Activated CD4-positive, alpha-beta T cell treated with anti-CD3 and anti-CD28 coated beads, Interleukin-2, amount 50 U/mL, for 1 hour (primary cell): ENCODE measurements around the gene ADNP2.

Source experiments
- DNase-seq: peaks from one replicate; pipeline ENCODE4 v3.0.0-alpha.2; 2020

ADNP2 gene

DNA sequence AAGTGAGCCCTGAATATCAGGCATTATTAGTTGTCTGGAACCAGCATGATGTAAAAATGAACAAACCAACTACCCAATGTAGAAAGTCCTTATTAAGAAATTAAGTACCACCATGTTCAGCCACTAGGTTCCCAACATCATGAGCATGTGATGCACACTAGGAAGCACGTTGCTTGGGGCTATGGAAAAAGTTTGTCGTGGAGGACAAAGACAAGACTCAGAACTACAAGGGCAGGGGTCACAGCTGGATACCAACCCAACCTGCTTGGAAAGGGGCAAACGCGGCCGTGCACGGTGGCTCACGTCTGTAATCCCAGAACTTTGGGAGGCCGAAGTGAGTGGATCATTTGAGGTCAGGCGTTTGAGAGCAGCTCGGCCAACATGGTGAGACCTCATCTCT is 64.0 kb downstream of the ADNP2 start:
- no peak for DNase-seq

DNA sequence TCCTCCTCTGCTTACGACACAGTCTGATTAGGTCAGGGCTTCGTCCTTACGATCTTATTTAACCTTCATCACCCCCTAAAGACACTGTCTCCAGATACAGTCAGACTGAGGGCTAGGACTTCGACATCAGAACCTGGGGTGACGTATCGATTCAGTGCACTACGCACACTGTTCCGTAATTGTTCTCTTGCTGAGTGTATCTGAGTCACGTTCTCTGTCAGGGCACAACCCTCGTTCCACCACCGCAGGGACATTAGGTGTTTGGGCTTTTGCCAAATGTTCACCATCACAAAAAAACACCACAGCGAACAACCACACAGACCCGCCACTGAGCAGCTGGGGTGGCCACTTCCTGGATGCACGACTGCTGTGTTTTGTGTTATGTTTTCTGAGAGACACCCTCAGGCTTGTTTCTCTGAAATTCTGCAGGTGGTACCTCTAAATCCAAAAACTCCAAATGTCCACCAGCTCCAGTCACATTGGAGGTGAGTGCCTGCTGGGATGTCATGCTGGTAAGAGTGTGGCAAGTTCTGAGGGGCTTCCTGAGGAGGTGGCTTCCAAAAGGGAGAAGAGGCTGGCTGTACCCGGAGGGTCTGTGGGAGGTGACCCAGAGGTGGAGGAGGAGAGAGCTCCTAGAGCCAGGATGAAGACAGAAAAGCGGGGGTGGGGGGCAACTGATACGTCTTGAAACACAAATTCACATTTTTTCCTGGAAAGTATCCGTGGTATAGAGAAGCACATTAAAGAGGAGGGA is 66.6 kb downstream of the ADNP2 start:
- peak; percentile 21 for DNase-seq

DNA sequence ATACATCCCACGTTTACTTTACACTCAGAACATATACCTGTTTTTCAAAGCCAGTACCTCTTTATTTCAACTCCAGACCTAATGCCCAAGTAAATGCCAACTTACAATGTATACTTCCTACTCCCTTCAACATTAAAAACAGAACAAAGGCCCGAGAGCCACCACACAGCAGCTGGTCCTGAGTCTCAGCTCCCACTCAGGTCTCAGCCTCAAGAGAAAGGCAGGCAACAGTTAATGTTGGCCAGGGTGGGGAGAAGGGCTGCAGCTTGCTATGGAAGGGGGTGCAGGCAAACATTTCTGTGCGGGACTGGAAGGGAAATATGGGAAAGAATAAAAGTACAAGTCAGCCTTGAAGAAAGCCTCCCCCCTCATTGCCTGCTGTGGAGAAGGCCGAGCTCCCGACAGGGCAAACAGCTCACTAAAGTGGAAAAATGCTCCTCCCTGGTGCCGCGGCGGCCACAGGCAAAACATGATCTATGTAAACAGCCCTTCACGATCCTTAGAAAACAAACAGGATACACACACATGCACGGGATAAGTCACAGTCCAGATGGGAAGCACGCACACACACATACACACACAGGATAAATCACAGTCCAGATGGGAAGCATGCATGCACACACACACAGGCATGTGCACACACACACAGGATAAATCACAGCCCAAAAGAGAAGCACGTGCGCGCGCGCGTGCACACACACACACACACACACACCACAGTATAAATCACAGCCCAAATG is 67.4 kb downstream of the ADNP2 start:
- no peak for DNase-seq

DNA sequence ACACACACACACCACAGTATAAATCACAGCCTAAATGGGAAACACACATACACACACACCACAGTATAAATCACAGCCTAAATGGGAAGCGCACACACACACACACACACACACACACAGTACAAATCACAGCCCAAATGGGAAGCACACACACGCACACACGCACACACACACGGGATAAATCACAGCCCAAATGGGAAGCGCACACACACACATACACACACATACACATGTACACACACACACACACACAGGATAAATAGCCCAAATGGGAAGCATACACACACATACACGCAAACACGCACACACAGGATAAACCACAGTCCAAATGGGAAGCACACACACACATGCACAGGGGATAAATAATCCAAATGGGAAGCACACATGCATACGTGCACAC is 68.1 kb downstream of the ADNP2 start:
- DNase-seq = no peak

DNA sequence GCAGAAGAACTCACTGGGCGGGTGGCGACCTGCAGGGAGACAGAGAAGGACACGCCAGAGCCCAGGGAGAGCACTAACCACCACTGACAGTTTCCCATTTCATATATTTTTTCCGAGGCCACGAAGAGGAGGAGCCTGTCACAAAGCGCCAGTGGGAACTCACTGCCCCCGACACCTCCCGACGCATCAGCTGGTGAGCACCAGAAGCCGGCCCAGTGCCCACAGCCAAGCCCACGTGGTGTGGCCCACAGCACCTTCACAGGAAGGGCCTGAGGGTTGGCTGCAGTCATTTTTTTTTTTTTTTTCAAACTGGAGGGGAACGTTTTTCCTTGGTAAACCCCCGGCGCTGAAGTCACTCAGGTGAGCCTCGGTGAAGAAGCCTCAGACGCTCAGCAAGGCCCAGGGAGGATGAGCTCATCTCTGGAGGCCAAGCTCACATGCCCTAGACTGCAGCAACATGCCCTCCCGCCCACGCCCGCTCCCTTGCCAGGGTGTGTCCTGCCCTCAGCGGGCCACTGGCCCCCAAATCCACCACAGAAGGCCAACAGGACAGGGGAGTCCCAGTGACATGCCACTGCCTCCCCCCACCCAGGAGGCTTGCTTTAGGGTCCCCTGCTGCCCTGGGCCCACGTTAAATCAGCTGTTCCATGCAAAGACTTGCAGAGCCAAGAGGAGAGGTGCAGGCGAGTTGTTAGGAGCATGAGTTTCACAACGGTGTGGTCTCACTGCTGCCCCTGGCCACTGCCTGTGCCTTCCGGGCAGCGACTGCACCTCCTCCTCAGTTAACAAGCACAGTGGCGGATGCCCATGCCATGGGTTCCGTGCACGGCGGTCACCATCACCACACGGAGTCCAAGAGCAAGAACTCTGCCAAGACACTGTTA is 70.1 kb downstream of the ADNP2 start:
- DNase-seq = no peak

DNA sequence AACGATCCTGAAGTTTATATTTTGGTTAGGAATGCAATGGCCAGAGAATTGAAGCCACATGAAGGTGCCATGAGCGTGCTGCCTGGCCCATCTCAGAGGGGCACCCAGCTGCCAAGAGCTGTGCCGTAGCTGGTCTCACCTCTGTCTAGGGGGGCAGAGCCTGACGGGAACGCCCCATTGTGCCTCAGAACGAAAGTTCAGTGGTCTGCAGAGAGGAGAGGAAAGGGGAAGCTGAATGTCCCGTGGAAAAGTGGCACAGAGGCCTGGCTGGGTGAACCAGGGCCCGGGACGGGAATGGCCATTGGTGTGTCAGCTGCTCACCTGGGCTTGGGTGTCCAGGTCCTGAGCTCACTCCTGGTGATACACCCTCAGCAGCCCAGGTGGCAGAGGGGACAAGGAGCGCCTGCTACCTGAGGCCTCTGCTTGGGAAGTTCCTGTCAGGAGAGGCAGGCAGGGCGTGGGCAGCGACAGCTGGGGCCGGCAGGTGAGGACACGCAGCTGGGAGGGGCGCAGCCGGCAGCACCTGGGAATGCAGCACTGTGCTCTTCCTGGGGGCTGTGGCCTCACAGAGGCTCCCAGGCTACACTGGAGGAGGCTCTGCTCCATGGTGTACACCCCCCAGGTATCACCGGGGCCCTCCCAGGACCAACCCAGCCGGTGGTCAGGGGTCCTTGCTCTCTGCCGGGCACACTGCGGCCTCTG is 70.9 kb downstream of the ADNP2 start:
- no peak for DNase-seq

DNA sequence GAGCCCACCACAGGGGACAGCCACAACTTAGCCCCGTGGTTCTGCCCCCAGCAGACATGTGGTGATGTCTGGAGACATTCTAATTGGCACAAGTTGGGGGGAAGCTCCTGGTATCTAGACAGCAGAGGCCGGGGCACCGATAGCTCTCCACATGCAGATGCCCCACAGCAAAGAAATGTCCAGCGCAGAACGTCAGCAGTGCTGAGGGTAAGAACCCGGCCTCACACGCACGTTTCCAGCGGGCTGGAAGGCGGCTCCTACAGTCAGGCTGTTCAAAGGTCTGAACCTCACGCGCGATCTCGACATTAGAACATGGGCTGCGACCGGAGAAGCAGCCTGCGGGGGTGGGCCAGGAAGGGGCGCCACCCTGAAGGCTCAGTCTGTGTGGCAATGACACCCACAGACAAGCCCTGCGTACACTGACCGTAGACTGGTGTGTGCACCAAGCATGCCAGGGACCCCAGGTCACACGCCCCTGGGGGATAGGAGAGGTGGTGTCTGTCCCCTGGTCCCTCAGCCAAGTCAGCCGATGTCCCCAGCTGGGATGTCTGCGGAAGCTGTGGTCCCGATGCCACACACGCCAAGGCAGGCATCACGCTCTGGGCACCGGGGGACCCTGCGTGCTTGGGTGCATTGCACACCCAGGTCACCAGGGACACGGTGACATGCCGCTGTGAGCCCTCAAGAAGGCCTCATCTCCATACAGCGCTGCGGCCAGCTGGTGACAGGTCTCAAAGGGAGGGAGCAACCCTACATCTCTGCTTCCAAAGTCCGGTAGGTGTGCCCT is 71.9 kb downstream of the ADNP2 start:
- no peak for DNase-seq

DNA sequence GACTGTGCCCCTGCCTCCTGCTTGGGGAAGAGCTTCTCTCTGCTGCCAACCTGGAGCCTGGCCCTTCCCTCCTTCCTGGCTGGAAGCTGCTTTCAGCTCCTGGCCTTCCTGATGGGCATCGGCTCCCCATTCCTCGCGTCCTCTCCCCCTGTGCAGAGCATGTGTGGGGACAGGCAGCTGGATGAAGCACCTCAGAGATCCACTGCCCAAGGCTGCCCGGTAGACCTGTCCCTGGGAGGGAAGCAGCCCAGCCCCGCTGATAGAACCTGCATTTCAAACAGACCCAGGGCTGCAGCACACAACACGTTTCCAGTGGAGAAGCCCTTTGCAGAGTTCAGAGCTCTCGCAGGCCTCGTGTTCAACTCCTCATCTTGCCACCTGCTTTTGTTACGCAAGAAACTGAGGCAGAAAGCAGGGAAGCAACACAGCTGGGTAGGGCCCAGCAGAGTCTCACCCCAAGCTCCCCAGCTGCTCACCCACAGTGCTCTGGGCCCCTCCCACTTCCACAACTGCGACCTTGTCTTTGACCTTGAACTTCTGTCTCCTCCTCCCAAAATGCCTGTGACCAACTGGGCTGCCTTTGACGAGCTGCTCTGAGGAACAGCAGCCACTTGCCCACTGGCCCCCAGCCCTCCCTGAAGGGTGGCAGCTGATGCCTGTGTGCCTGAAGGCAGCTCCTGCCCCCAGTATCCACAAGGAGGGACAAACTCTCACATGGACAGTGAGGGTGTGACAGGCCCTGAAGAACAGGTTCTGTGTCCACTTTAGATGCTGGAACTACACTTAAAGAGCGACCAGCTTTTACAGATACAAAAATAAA is 72.8 kb downstream of the ADNP2 start:
- DNase-seq = no peak

DNA sequence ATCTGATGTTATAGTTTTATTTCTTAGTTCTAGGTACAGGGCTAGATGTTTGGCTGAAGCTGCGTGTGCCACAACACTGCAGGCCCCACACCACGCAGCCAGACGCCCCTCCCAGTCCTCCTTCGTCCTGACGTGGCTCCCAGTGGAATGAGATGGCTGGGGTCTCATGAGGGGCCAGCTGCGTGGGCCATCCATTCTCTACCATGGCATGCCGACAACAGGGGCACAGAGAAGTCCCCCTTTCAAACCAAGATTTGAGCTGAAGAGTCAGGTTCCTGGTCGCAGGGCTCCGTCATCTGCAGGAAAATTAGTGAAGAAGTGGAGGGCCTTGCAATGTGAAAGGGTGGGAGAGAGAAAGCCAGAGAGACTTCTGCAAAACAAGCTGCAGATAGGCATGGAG is 73.8 kb downstream of the ADNP2 start:
- DNase-seq = no peak

DNA sequence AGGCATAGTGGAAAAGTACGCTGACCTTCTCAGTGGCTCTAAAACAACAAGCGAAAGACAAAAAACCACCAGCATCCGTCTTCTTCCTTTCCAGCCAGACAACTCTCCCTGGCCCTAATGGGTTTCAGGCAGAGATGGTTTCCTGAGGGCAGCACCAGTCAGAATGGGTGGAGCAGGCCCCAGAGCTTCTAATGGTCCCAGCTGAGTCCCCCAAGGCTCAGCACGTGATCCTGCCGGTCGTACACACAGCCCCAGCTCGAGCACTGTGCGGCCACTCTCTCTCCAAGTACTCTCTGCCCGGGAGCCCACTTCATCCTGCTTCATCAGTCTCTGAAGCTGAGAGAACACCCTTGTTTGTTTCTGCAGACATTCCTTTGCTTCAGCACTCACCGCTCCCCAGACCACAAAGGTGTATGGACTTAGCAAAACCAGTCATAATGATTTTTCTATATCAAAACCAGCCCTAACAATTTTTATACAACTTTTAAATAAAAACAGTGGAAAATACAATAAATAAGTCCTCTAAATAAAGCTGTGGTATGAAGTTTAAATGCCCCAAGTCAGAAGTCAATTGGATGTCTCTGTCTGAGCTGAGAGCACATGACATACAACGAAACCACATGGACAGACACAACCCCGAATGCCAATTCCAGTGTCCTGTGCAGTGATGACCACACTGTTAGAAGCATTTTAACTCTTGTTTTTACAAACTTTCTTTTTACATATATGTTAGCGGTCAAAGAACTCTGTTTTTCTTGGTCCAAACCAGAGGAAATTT is 74.4 kb downstream of the ADNP2 start:
- no peak for DNase-seq

DNA sequence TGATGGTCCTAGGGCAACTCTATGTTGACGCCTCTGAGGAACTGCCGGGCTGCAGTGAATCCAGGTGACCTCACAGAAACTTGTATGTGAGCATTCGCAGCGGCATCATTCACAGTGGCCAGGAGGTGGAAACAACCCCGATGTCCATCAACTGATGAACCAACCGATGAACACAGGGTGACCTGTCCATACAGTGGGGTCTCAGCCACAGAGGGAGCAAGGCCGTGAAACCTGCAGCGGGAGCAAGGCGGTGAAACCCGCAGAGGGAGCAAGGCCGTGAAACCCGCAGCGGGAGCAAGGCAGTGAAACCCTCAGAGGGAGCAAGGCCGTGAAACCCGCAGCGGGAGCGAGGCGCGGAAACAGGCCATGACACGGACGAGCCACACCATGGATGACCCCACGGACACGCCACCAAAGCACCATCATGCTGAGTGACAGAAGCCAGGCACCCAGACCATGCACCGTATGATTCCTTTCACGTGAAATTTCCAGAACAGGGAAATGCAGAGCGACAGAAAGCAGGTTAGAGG is 75.2 kb downstream of the ADNP2 start:
- no peak for DNase-seq

DNA sequence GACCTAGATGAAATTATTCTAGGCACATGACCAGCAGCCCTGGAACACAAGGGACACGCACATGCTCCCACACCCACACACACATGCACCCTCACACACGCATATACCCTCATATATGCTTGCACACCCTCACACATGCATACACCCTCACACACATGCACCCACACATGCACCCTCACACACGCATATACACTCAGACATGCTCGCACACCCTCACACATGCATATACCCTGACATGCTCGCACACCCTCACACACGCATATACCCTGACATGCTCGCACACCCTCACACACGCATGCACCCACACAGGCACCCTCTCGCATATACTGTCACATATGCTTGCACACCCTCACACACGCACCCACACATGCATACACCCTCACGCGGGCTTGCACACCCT is 76.5 kb downstream of the ADNP2 start:
- DNase-seq = no peak

DNA sequence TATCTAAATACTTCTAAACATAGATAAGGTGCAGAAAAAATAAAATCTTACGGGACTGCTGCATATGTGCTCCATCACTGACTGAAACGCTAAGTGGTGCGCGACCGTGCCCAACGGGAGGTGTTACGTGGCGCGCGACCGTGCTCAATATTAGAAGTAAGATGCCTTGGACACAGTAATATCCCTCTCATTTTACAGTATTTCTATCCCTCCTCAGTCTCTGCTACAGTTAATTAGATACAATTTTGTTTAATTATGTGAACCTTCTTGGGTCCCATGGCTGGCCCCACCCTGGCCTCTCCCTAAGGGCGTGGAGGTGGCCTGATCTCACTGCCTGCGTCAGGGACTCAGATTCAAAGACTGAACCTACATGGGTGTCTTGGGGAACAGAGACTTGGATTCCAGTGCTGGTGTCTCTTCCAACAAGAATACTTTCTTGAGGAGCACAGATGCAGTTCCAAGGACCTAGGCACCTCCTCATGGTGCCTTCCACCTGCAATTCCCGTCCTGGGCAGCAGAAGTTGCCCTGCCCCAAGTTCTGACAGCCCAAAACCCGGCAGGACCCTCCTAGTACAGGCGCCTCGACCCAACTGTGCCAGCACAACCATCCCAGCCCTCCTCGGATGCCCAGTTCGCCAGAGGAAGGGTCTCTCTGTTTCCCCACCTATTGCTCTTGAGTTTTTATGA is 79.0 kb downstream of the ADNP2 start:
- no peak for DNase-seq

DNA sequence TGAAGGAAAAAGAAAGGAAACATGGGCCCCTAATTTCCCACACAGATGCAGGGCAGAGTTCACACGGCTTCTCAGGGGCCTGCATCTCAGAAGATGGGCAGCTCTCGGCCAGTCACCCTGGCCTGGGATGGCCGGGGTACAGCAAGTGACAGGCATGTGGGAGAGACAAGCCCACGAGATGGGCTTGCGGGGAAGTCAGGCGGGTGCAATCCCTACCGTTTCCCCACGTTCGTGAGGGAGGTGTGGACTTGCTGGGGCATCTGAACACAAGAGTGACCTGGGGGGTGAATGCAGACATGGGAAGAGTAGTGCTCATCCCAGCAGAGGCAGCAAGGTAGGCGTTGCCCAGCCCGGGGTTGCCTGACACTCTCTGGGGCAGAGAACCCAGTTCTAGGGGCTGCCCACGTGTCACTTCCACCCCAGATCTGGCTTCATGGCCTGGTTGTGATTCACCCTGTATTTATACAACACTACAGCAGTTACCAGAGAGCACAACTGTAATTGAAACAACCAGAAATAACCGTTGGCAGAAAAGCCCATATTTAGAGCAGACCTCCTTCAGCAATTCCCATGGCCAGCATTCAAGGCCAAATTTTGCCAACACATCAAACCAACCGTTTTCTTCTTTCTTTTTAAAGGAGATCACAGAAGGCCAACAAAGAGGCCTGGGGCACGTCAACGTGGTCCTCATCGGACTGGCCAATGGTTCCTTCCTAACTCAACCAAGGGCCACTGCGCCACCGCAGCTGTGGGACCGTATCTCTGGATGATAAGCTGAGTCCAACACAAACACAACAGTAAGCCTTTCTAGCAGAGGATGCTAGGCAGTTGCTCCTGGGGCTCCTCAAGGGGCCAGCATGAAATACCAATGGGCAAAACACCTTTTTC is 79.8 kb downstream of the ADNP2 start:
- no peak for DNase-seq

DNA sequence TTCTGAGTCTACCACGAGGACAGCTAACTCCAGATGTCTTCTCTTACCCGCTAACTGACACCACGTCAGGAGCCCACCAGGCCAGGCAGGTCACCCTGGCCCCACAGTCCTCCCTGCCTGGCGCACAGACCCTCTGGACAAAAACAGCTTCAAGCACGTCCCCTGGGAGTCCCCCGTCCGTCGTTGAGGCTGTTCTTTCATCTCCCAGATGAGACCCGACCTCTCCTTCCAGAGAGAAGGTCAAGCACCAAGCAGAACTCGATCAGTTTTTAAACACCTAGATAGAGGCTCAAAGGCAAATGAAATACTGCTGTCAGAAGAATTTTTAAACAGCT is 80.4 kb downstream of the ADNP2 start:
- DNase-seq = no peak
